ENCODE results near the gene ZNF346.

The ZNF346 gene

GRCh38 chr5:177067503-177067902 lies 45.0 kb downstream of the ZNF346 start:
- no peak for DNase-seq
- no peak for TF ChIP-seq POLR2A (IDR thresholded peaks at IDR 0.05; ENCODE audit: low read length)
- no peak for TF ChIP-seq GATA1 (IDR thresholded peaks at IDR 0.05; ENCODE audit: low read depth, low read length)

GRCh38 chr5:177070536-177071191 lies 48.2 kb downstream of the ZNF346 start:
- TF ChIP-seq GATA1 (IDR thresholded peaks at IDR 0.05; ENCODE audit: low read depth, low read length) (no peak), POLR2A (IDR thresholded peaks at IDR 0.05; ENCODE audit: low read length) (no peak)
- DNase-seq = no peak

GRCh38 chr5:177071666-177072385 lies 49.3 kb downstream of the ZNF346 start:
- TF ChIP-seq POLR2A (IDR thresholded peaks at IDR 0.05; ENCODE audit: low read length) (no peak), GATA1 (IDR thresholded peaks at IDR 0.05; ENCODE audit: low read depth, low read length) (no peak)
- DNase-seq = peak; percentile 68 to 82

- no peak for DNase-seq
- TF ChIP-seq POLR2A (IDR thresholded peaks at IDR 0.05; ENCODE audit: low read length) (no peak), GATA1 (IDR thresholded peaks at IDR 0.05; ENCODE audit: low read depth, low read length) (no peak)
Observed at GRCh38 chr5:177077335-177077734, 54.8 kb downstream of the ZNF346 start.

- no peak for DNase-seq
- TF ChIP-seq POLR2A (IDR thresholded peaks at IDR 0.05; ENCODE audit: low read length) (no peak), GATA1 (IDR thresholded peaks at IDR 0.05; ENCODE audit: low read depth, low read length) (no peak)
Observed at GRCh38 chr5:177079606-177080005, 57.1 kb downstream of the ZNF346 start.

- no peak for DNase-seq
- TF ChIP-seq POLR2A (IDR thresholded peaks at IDR 0.05; ENCODE audit: low read length) (no peak), GATA1 (IDR thresholded peaks at IDR 0.05; ENCODE audit: low read depth, low read length) (no peak)
Observed at GRCh38 chr5:177080265-177080664, 57.8 kb downstream of the ZNF346 start.

GRCh38 chr5:177081859-177082258 lies 59.4 kb downstream of the ZNF346 start:
- no peak for TF ChIP-seq POLR2A (IDR thresholded peaks at IDR 0.05; ENCODE audit: low read length)
- no peak for TF ChIP-seq GATA1 (IDR thresholded peaks at IDR 0.05; ENCODE audit: low read depth, low read length)
- DNase-seq = no peak

GRCh38 chr5:177083357-177083756 lies 60.9 kb downstream of the ZNF346 start:
- DNase-seq = no peak
- no peak for TF ChIP-seq GATA1 (IDR thresholded peaks at IDR 0.05; ENCODE audit: low read depth, low read length)
- TF ChIP-seq POLR2A (IDR thresholded peaks at IDR 0.05; ENCODE audit: low read length) = no peak

- TF ChIP-seq GATA1 (IDR thresholded peaks at IDR 0.05; ENCODE audit: low read depth, low read length) (no peak), POLR2A (IDR thresholded peaks at IDR 0.05; ENCODE audit: low read length) (no peak)
Observed at GRCh38 chr5:177084175-177084574, 61.7 kb downstream of the ZNF346 start.

GRCh38 chr5:177085985-177086653 lies 63.6 kb downstream of the ZNF346 start:
- TF ChIP-seq POLR2A (IDR thresholded peaks at IDR 0.05; ENCODE audit: low read length) (no peak), GATA1 (IDR thresholded peaks at IDR 0.05; ENCODE audit: low read depth, low read length) (no peak)
- DNase-seq = peak; percentile 25 to 32

More at GRCh38 chr5:177084175-177084574, 61.7 kb downstream of the ZNF346 start:
- no peak for DNase-seq

GRCh38 chr5:177086654-177087397 lies 64.3 kb downstream of the ZNF346 start, which contains the start of gene FGFR4:
FGFR4 (plus strand) TSS chr5:177086915; CDS start chr5:177089603, 2,688 bp downstream.
- TF ChIP-seq GATA1 (IDR thresholded peaks at IDR 0.05; ENCODE audit: low read depth, low read length) (no peak), POLR2A (IDR thresholded peaks at IDR 0.05; ENCODE audit: low read length) (no peak)
- DNase-seq = peak; percentile 80 to 85

GRCh38 chr5:177087398-177088005 lies 65.0 kb downstream of the ZNF346 start:
- no peak for DNase-seq
- TF ChIP-seq GATA1 (IDR thresholded peaks at IDR 0.05; ENCODE audit: low read depth, low read length) = no peak
- no peak for TF ChIP-seq POLR2A (IDR thresholded peaks at IDR 0.05; ENCODE audit: low read length)

GRCh38 chr5:177089127-177089526 lies 66.6 kb downstream of the ZNF346 start:
- no peak for DNase-seq
- TF ChIP-seq GATA1 (IDR thresholded peaks at IDR 0.05; ENCODE audit: low read depth, low read length) (no peak), POLR2A (IDR thresholded peaks at IDR 0.05; ENCODE audit: low read length) (no peak)
